ENCODE results near the gene PHF12. TPM values are rescaled to one million over a fixed set of nuclear protein-coding genes. Genes with fewer than 3 reads are reported as not detected.

Gene PHF12
- 58.4 and 64.9 TPM in 2 replicates for total RNA-seq

DNA sequence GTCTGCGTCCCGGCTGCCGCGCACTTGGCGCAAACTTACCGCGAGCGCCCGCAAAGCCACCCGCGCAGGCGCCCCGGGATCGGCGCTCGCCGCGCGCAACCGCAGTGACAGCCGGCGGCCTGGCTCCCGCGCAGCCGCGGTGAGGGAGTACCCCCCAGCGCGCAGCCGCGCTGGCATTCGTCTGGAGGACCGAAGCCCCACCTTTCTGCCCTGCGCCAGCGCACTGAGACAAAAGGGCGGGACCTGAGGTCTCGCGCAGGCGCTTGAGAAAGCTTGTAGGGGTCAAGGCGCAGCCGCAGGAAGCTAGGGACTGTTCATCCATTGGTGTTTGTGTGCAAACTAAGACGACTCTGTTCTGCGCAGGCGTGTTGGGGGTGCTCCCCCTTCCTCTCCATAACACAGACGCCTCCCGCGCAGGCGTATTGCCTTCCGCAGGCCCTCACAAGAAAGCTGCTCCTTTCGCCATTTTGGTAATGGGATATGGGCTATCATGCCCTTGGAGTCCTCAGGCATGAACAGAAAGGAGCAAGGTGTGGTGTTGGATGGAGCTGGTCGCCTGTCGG is at the start of gene PHF12:
TSS of gene PHF12 (minus strand) at position 91 of the 563 bp plus-strand sequence. CDS start 558 bp downstream, outside the sequence.
- H3K27me3 Mint-ChIP-seq (ENCODE audit: insufficient read depth), result no peaks in the 10 kb centered on the region
- H3K4me1 Mint-ChIP-seq (ENCODE audit: low read depth), result peaks cover 18% of the 10 kb centered on the region
- no peaks in the 10 kb centered on the region for H3K9me3 Mint-ChIP-seq
- H3K36me3 Mint-ChIP-seq (ENCODE audit: low read depth), result peaks cover 10% of the 10 kb centered on the region
- H3K27ac Mint-ChIP-seq, result peak within 1 kb of the TSS; percentile 92
- peak; percentile 100 for DNase-seq (ENCODE audit: low spot score)
- H3K4me3 Mint-ChIP-seq, result peak within 1 kb of the TSS; percentile 97
- intact Hi-C loops (cut with micrococcal nuclease), result loop anchor here (2.0 to 10.0 kb wide), 7 partner anchors 109 to 634 kb away; partner anchors contain the start of genes ABHD15, ALDOC, FAM222B and PIGS

DNA sequence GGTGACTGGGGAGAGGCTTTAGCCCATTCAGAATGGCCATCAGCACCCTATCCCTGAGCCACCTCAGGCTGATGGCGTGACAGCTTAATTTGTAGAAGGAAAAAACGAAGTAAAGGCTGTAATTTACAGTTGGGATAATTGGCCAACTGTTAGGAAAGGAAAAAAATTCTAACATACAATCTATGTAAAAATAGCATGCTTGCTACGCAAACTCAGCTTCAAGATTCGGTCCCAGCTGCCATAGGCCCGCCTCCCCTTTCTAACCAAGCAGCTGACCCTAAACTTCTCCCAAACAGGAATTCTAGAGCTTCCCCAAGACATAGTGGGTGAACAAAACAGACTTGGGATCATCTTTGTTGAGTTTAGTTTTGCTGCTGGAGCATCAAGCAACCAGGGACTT is 49.7 kb upstream of the PHF12 start:
- Mint-ChIP-seq H3K27me3 (ENCODE audit: insufficient read depth) (peaks cover 29% of the 10 kb centered on the region), H3K9me3 (no peaks in the 10 kb centered on the region), H3K4me3 (no peak overlapping the region), H3K27ac (no peak overlapping the region), H3K36me3 (ENCODE audit: low read depth) (no peaks in the 10 kb centered on the region), H3K4me1 (ENCODE audit: low read depth) (no peaks in the 10 kb centered on the region)
- DNase-seq (ENCODE audit: low spot score), result no peak
- intact Hi-C loops (cut with micrococcal nuclease), result no loop called here

DNA sequence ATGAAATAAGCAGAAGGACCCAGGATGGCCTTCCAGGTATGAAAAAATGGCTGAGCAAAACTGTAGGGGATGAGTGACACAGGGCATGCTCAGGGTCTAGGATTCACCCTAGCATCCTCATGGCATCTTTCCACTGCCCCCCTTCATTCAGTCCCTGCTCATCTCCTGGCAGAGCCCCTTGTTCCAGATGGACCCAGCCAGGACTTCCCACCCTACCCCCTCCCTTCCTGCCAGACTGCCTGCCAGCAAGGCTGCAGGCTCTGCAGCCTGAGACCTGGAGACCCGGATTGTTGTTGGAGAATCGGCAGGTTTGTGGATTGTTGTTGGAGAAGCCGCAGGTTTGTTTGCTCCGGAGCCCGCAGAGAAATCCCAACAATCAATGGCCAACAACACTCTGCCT is 47.9 kb upstream of the PHF12 start:
- no peak for DNase-seq (ENCODE audit: low spot score)
- no peaks in the 10 kb centered on the region for H3K4me1 Mint-ChIP-seq (ENCODE audit: low read depth)
- H3K27me3 Mint-ChIP-seq (ENCODE audit: insufficient read depth), result peaks cover 19% of the 10 kb centered on the region
- intact Hi-C loops (cut with micrococcal nuclease), result no loop called here
- H3K9me3 Mint-ChIP-seq, result no peaks in the 10 kb centered on the region
- H3K4me3 Mint-ChIP-seq, result no peak overlapping the region
- no peak overlapping the region for H3K27ac Mint-ChIP-seq
- no peaks in the 10 kb centered on the region for H3K36me3 Mint-ChIP-seq (ENCODE audit: low read depth)

DNA sequence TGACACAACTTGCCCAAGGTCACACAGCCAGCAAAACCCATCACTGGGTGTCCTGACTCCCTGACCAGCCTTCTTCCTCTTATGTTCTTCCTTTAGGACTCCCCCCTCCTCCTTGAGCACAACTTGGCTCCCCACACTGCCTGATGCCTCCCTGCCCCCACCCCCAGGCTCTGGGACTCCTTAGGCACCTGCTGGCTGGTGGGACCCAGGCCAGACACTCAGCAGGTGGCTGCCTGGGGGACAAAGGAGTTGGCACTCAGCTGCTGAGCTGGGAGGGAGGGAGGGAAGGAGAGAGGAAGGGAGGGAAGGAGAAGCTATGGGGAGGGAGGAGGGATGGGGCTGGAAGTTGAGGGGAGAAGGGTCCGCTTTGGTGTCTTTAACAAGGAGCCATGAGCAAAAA is 46.5 kb upstream of the PHF12 start:
- no peaks in the 10 kb centered on the region for H3K4me1 Mint-ChIP-seq (ENCODE audit: low read depth)
- H3K36me3 Mint-ChIP-seq (ENCODE audit: low read depth), result no peaks in the 10 kb centered on the region
- H3K4me3 Mint-ChIP-seq, result no peak overlapping the region
- peaks cover 15% of the 10 kb centered on the region for H3K27me3 Mint-ChIP-seq (ENCODE audit: insufficient read depth)
- H3K9me3 Mint-ChIP-seq, result no peaks in the 10 kb centered on the region
- no peak overlapping the region for H3K27ac Mint-ChIP-seq
- intact Hi-C loops (cut with micrococcal nuclease), result no loop called here
- DNase-seq (ENCODE audit: low spot score), result no peak

DNA sequence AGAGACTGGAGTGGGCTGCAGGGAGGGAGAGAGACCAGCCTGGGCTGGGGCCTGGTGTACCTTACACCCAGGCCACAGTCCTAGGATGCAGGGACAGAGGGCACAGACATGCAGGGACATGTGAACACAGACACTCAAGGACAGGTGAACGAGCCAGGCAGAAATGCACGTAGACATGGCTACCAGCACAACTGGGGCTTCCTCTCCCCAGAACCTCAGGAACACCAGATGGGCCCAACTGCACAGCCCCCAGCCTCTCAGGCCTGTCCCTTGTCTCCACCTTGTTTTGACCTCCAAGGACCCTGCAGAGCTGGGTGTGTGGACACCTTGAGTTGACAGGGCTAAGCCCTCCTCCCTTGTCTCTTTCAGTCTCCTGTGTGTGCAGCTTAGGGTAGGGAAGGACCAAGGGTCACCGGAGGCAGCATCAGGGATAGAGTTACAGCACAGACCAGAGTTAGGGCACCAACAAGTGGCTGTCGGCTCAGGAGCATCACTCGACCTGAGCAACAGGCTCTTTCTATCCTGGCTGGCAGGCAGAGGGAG is 45.3 kb upstream of the PHF12 start:
- peaks cover 10% of the 10 kb centered on the region for H3K27me3 Mint-ChIP-seq (ENCODE audit: insufficient read depth)
- H3K4me1 Mint-ChIP-seq (ENCODE audit: low read depth), result no peaks in the 10 kb centered on the region
- intact Hi-C loops (cut with micrococcal nuclease), result no loop called here
- no peaks in the 10 kb centered on the region for H3K36me3 Mint-ChIP-seq (ENCODE audit: low read depth)
- DNase-seq (ENCODE audit: low spot score), result no peak
- no peak overlapping the region for H3K4me3 Mint-ChIP-seq
- H3K27ac Mint-ChIP-seq, result no peak overlapping the region
- no peaks in the 10 kb centered on the region for H3K9me3 Mint-ChIP-seq

GRCh38 chr17:28993645-28994426 is 42.5 kb upstream of the PHF12 start:
- intact Hi-C loops (cut with micrococcal nuclease), result no loop called here
- no peak overlapping the region for H3K27ac Mint-ChIP-seq

DNA sequence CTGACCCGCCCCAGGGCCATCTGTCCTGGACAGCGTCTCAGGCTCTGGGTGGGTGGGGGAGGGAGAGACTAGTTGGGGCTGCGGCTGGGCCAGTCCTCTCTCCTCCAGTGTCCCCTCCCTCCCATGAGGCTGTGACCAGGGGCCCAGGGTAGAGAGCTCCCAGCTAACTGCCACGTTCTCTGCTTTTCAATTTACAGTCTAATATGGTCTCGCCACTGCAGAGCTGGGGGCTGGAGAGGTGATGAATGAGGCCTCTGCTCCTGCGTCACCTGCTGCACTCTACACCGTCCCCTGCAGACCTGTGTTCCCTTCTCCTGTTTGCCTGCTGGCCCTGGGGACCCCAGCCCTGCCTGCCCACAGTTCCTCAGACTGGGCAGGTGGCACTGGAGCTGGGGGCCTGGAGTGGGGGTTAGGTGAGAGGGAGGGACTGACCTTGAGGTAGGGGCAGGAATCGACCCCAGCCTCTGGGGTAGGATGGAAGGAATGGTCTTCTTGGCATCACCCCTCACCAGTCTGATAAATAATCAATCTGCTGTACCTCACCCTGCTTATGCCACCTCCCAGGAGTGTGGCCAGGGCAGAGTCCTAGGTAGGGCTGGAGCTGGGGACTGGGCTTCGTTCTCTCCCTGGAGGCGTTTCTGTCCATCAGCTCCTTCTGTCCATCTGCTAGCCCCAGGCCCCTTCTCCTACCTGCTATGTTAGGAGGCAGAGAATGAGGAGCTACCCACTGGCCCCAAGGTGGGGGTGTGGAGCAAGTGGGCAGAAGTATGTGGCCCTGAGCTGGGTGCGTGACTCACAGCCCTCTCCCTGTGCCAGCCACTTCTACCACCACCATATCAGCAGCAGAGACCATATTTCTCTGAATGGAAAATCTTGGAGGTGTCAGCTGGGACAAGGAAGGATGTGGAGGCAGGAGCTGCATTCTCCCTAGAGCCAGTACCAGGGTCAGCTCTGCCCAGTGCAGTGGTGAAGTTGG is 41.6 kb upstream of the PHF12 start:
- no peaks in the 10 kb centered on the region for H3K36me3 Mint-ChIP-seq (ENCODE audit: low read depth)
- no peak overlapping the region for H3K27ac Mint-ChIP-seq
- no peak for DNase-seq (ENCODE audit: low spot score)
- H3K9me3 Mint-ChIP-seq, result no peaks in the 10 kb centered on the region
- H3K4me3 Mint-ChIP-seq, result no peak overlapping the region
- peaks cover 2% of the 10 kb centered on the region for H3K27me3 Mint-ChIP-seq (ENCODE audit: insufficient read depth)
- intact Hi-C loops (cut with micrococcal nuclease), result no loop called here
- no peaks in the 10 kb centered on the region for H3K4me1 Mint-ChIP-seq (ENCODE audit: low read depth)

More at GRCh38 chr17:28993645-28994426, 42.5 kb upstream of the PHF12 start:
- Mint-ChIP-seq H3K27me3 (ENCODE audit: insufficient read depth) (peaks cover 2% of the 10 kb centered on the region), H3K4me3 (no peak overlapping the region), H3K9me3 (no peaks in the 10 kb centered on the region), H3K36me3 (ENCODE audit: low read depth) (no peaks in the 10 kb centered on the region), H3K4me1 (ENCODE audit: low read depth) (no peaks in the 10 kb centered on the region)
- no peak for DNase-seq (ENCODE audit: low spot score)

DNA sequence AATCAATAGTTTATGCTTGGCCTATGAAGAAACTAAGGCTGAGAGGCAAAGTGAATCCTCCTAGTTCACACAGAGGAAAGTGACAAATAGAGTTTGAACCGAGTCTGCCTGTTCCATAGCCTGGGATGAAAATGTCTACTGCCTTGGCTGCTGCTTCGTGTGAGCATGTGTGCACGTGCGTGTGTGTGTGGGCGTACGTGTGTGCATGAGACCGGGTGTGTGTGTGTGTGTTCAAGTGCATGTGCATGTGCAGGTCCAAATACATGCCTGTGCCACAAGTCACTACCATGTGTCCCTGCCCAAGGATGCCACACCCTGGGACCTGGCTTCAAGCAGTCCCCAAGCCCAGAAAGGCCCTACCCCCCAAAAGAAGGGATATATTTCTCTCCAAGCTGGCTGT is 40.9 kb upstream of the PHF12 start:
- Mint-ChIP-seq H3K27me3 (ENCODE audit: insufficient read depth) (peaks cover 2% of the 10 kb centered on the region), H3K9me3 (no peaks in the 10 kb centered on the region), H3K36me3 (ENCODE audit: low read depth) (no peaks in the 10 kb centered on the region), H3K27ac (no peak overlapping the region), H3K4me1 (ENCODE audit: low read depth) (no peaks in the 10 kb centered on the region), H3K4me3 (no peak overlapping the region)
- intact Hi-C loops (cut with micrococcal nuclease), result no loop called here
- DNase-seq (ENCODE audit: low spot score), result no peak

DNA sequence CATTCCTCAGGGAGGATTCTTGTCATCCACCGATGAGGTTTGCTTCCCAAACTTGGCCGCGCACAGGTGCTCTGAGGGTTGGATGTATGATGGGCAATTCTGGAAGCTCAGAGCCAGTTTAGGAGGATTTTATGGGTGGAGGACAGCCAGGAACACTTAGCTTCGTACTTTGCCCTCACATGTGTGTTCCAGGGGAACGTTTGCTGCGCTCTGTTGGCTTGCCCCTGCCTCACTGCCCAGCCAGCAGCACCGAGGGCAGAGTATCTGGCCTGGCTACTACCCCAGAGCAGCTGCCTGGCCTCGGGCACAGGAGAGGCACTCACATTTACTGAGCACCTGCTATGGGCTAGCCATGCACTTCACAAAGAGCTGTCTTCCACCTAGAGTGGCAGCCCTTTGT is 40.5 kb upstream of the PHF12 start:
- Mint-ChIP-seq H3K4me3 (no peak overlapping the region), H3K9me3 (no peaks in the 10 kb centered on the region), H3K36me3 (ENCODE audit: low read depth) (no peaks in the 10 kb centered on the region), H3K27ac (no peak overlapping the region), H3K27me3 (ENCODE audit: insufficient read depth) (peaks cover 2% of the 10 kb centered on the region), H3K4me1 (ENCODE audit: low read depth) (no peaks in the 10 kb centered on the region)
- DNase-seq (ENCODE audit: low spot score), result no peak
- intact Hi-C loops (cut with micrococcal nuclease), result no loop called here

DNA sequence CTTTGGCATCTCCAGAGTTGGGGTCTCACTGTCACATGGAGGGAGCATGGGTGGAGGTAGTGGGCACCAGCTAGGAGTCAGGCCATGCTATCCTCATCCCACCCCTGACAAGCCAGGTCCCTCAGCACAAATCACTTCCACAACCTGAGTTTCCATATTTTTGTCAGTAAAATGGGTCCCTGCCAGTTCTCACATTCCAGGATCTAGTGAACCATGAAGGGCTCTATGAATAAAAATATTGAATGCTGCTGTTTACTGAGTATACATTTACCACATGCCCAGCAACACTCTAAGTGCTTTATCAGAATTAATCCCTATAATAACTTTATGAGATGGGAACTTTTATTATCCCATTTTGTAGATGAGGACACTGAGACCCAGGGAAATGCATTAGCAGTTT is 37.7 kb upstream of the PHF12 start:
- Mint-ChIP-seq H3K27ac (no peak overlapping the region), H3K4me1 (ENCODE audit: low read depth) (no peaks in the 10 kb centered on the region), H3K27me3 (ENCODE audit: insufficient read depth) (peaks cover 2% of the 10 kb centered on the region), H3K4me3 (no peak overlapping the region), H3K36me3 (ENCODE audit: low read depth) (no peaks in the 10 kb centered on the region), H3K9me3 (no peaks in the 10 kb centered on the region)
- intact Hi-C loops (cut with micrococcal nuclease), result no loop called here
- DNase-seq (ENCODE audit: low spot score), result no peak

DNA sequence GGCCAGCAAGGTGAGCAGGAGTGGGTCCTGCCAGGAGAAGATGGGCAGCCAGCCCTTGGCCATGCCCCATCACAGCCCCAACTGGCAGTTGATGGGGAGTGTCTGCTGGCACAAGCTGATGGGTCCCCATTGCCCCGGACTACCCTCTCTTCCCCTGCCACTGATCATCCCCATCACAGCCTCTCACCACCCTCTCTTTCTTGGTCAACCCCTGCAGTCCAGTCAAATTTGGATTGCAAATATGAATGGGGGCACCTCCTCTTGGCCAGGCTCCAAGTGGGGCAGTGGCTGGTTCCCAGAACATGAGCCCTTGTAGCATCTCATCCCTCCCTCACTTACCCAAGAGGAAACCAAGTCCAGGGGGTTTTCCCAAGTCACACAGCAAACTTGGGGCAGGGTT is 37.2 kb upstream of the PHF12 start:
- no peak for DNase-seq (ENCODE audit: low spot score)
- intact Hi-C loops (cut with micrococcal nuclease), result no loop called here
- peaks cover 2% of the 10 kb centered on the region for H3K4me1 Mint-ChIP-seq (ENCODE audit: low read depth)
- no peak overlapping the region for H3K4me3 Mint-ChIP-seq
- peaks cover 2% of the 10 kb centered on the region for H3K27me3 Mint-ChIP-seq (ENCODE audit: insufficient read depth)
- H3K9me3 Mint-ChIP-seq, result no peaks in the 10 kb centered on the region
- H3K27ac Mint-ChIP-seq, result no peak overlapping the region
- H3K36me3 Mint-ChIP-seq (ENCODE audit: low read depth), result no peaks in the 10 kb centered on the region

- no peak for DNase-seq (ENCODE audit: low spot score)
- Mint-ChIP-seq H3K9me3 (no peaks in the 10 kb centered on the region), H3K27ac (no peak overlapping the region), H3K4me3 (no peak overlapping the region), H3K27me3 (ENCODE audit: insufficient read depth) (peaks cover 2% of the 10 kb centered on the region), H3K4me1 (ENCODE audit: low read depth) (peaks cover 17% of the 10 kb centered on the region), H3K36me3 (ENCODE audit: low read depth) (no peaks in the 10 kb centered on the region)
- intact Hi-C loops (cut with micrococcal nuclease), result no loop called here
Measured at GRCh38 chr17:28986714-28987655, 35.7 kb upstream of the PHF12 start.
